NCI-H2107 treated with DMSO at 0.1 percent for 48 hours (cell line): ENCODE results near the gene TGIF1.

ENCODE experiments used
- DNase-seq: peaks from one replicate; lab custom pipeline; 2025; ENCODE audit not compliant: unreplicated experiment; lab: John Stamatoyannopoulos, UW

The TGIF1 gene

DNA sequence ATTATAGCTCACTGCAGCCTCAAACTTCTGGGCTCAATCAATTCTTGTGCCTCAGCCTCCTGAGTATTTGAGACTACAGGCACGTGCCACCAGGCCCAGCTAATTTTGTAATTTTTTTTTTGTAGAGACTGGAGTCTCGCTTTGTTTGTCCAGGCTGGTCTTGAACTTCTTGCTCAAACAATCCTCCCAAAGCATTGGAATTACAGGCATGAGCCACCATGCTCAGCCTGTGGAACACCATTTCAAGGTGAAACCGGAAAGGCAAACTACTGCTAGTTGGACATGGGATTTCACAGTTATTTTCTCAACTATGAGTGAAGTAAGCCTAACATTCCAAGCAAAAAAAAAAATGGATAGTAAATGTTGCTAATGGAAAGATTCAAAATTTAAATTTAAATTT is 20.9 kb upstream of the TGIF1 start:
- DNase-seq, result no peak

DNA sequence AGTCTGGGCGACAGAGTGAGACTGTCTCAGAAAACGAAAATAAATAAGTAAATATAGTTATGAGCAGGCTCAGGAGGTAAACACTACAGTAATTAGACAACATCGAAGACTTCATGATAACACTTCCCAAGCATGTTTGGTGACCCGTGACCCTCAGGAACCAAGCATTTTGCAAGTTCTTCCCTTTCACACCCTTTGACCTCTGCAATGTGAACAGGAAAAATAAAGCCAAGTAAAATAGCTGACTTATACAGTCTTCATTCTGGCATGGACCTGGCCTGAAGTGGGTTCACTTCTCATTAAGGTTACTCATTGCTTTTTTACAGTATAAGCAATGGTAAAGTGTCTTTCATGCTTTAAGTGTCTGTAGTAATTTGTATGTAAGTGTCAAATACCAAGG is 15.3 kb upstream of the TGIF1 start:
- DNase-seq, result no peak

DNA sequence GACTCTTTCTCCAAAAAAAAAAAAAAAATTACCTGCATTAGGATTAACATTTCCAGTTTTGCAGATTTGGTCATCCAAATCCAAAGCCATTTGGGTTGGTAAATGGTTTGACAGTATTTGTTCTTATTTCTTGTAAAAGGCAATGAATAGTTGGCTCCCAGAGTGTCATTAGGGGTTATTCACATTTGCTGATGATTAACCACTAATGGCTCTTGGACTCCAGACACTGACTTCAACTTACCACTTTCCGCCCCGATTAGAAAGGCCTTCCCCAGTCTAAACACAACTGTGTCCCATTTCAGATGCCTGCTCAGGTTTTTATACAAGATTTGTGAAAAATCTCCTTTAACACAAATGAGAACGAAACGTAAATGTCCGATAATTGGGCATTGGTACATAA is 9.6 kb upstream of the TGIF1 start:
- no peak for DNase-seq

DNA sequence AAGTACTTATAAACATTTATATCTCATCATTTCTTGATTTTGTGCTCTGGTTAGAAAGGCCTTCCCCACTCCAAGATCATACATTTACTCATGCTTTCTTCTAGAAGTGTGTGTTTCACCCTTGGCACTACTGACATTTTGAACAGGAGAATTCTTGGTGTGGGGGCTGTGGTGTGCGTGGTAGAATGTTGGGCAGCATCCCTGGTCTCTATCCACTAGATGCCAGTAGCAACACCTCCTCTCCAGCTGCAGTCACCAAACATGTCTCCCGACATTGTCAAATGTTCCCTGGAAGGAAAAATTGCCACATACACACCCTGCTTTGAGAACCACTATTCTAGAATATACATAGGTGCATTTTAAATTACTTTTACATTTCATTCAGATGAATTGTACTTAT is 8.7 kb upstream of the TGIF1 start:
- no peak for DNase-seq

DNA sequence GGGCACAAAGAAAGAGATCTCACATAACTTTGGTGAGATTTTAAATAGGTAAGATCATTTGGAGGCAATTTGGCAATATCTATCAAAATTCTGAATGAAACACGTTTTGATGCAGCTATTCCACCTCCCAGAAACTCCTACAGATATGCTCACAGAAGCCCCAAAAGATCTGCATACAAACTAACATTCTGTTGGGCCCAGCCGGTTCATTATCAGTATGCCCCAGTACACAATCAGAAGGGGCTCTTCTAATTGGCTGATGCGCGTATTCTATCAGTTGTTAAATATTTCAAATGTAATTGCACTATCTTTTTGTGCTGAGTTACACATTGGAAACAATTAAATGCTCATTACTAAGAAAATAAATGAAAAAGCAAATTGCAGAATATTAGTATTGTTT is 7.1 kb upstream of the TGIF1 start:
- no peak for DNase-seq

DNA sequence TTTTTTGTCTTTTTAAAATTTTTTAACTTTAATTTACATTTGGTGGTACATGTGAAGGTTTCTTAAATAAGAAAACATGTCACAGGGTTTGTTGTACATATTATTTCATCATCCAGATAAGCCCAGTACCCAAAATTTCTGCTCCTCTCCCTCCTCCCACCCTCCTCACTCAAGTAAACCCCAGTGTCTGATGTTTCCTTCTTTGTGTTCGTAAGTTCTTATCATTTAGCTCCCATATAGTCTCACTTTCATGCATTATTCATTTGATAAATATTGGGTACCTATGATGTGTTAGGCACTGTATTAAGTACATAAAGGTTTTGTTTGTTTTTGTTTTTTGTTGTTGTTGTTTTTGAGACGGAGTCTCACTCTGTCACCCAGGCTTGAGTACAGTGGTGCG is 5.7 kb upstream of the TGIF1 start:
- no peak for DNase-seq

DNA sequence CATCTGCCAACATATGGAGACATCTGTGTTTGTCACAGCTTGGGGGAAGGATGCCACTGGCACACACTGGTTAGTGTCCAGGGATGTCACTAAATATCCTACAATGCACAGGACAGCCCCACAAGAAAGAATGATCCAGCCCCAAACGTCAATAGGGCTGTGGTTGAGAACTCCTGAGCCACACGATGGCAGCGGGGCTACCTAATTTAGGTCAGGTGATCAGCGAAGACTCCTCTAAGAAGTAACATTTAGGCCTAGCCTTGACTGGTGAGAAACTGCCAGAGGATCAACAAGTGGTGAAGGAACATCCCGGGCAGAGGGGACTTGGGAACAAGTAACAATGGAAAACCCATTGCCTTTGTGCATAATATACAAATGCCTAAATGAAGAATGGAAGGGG is 5.0 kb upstream of the TGIF1 start:
- DNase-seq, result no peak

DNA sequence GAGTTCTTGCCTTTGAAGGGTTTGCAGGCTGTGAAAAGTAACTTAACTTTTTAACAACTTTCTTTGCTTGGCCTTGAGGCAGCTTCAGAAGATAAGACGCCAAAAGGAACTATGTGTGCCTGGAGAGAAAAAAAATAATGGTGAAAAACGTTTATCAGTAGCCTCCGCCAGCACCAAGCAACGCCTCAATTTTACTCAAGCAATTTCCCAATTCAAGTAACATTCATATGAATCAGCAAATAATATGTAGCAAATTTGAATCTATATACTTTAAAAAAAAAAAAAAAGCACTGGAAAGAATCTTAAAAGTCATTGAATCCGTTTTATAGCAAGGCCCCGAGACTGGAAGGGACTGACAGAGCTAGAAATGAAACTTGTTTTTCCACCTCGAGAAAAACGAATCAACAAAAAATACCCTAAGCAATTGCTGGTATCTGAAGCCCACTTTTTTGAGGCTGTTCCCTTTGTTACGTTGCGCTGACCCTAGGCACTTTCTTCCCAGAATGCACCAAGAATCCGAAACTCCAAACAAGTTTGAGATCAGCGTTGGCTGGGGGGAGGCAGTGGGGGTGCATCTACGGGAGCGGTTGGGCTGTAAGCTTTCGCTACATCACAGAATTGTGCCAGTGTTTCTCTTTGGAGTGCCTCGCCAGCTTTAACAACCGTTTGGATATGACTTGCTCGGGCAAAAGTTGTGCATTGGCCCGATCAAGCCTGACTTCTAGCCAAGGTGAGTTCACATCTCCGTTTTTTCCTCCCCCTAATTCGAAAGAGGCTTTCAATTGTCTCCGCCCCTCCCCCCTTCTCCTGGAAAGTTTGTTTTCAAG is 2.7 kb upstream of the TGIF1 start:
- no peak for DNase-seq

DNA sequence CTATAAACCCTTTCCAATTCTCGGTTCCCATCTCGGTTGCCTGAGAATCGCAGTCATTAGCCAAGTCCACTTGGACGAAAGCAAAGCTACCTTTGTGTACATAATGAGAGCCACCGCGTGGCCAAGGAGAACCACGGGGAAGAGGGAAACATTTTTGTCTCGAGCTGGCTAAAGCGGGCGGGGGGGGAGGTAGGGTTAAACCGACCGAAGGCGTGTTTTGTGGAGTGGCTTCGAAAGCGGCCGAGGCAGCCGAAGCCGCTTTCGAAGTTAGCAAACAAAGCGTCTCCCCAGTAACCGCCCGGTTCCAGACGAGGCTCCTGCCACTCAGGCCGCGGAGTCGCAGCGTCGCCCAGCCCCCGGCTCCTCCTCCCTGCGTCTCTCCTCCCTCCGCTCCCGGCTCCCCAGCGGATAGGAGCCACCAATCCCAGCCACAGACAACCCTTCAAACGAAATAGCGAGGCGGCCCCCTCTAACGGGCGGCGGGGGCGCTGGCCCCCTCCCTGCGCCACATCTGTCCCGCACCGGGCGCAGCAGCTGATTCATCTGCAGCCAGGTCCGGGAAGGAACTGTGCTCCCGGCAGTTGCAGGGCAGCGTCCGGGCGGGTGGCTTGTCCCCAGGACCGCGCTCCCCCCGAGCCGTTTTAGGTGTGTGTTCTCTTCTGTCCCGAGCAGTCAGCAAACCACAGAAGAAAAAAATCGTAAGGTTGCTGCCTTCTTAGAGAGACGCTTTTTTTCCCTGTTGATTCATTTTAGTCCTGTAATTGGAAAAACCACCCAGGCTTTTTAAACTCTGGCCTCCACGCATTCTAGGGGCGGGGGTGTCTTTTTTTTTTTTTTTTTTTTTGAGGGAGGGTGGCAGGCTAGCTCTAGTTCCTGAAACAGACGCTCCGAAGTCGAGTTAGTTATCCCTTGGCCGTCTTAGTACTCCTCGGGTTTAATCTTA is 1.8 kb upstream of the TGIF1 start:
- peak; percentile 72 for DNase-seq

DNA sequence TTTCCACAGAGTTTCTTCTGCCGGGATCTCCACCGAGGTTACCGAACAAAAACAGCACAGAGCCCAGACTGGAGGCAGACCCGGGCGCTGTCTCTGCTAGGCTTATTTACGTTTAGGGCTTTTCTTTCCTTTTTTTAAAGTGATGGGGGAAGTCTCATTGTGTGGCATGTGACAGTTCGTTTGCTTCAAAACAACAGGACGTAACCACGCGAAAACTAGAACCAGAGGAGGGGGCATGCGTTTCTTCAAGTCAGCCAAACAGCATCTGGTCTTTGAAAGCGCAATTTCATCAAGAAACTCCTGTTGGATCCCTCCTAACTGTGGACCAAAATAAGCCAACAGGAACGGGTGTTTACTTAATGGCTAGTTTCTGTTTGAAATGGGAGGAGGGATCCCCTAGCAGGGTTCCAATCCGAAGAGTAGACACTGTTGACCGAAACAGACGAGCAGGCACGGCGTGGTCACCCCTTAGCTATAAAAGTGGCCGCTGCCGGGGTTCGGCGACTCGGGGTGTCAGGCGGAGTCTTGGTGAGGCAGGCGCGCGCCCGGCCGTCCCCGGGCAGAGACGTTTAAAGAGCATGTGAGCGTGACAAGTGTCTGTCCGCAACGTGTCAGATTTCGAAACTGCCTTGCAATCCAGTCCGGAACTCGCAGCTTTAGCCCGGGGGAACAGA is 997 bp upstream of the TGIF1 start:
- peak; percentile 43 for DNase-seq

DNA sequence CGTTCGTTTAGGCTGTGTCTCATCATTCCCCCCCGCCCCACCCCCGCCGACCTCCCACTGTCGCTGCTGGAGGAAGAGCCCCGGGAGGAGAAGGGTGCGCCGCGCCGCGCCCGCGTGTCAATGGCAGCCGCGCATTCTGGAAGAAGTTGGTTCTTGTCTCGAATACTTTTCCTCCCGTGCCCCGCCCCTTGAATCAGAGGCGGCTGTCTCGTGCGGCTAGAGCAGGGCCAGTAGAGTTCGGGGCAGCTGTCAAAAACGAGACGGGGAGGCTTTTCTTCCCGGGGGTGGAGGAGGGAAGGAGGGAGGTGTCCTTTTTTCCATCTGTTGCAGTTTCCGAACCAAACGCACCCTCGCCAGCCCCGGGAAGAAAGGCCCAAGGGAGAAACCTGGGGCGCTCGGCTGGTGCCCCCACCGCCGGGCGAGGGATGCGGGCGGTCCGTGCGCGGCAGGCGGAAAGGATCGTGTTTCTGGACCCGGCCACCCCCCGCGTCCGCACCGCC is 410 bp upstream of the TGIF1 start:
- no peak for DNase-seq

DNA sequence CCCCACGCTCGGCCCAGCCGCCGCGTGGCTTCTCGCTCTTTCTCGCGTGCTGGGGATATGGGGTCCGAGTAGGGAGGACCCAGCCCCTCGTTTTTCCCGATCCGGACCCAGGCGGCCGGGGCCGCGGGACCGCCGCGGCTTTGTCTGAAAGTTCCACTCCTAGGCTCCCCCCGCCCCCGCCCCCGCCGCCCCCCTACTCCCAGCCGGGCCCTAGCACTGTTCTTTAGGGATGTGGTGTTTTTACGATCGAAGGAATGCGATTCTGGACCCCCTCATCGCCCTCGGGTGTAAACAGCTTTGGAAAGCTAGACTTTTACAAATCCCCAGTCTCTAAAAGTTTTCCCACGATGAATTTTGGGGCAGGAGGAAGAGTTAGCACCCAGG is 819 bp downstream of the TGIF1 start:
- no peak for DNase-seq

DNA sequence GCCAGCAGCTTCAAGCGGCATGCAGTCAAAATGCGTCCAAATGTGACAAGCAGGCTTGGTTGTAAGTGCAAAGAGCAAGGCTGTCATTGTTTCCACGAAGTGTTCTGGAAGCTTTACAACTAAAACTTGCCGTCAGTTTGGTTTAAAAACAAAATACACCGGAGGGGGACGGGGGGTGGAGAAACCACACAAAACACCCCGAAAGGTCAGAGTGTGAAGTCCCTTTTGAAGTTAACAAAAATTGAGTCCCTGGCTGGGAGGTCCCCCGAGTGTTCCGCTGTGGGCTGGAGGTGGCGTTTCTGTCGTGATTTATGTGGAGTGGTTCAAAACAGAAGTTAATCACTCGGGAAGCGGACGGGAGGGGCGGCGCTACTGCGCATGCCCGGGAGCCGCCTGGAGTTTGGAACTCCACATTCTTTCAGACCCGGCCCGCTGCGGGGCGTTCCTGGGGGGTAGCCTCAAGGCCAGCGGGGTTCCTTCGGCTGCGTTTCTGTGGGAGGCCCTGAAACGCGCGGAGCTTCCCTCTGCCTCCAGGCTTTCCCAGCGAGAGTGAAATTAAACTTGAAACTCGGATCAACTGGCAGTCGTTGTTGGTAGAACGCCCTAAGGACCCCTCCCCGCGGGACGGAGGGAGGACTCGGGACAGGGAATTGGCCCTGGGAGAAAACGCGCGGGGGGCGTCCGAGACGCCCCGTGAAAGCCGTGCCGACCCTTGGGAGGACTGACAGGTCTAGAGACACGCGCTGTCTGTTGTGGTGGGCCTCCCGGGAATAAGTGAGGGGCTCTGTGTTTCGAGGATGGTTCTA is 1.4 kb downstream of the TGIF1 start:
- no peak for DNase-seq

DNA sequence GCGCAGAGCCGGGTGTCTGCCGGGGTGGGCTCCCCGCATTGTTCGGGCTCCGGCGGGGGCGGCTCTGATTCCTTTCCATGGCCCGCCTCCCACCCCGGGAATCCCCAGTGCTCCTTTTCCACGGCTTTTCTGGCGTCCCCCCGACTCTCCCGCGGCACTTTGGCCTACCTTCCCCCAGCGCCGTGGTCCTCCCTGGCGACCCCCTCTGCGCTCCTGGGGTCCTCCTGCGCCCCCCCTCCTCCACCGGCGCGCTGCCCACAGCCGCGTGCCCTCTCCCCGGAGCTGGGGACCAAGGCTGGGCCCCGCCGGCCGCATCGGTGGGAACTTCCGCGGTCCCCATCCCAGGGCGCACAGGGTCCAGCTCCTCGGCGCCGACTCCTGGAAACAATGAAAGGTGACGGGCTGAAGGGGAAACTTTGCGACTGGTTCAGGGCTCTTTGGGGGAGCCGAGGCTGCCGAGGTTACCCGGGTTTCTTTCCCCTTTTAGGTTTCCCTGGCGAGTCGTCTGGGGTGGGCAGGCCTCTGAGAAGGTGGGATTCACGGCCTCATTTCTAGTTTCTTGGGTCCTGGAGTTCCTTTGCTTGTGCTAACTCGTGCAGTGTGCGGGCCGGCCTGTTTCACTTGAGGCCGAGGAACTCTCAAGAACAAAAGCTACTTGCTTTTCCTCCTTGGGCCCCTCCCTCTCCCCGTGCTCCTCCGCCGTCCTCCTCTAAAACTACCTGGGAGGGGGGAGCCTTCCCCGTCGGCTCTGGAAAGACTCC is 2.2 kb downstream of the TGIF1 start:
- no peak for DNase-seq

DNA sequence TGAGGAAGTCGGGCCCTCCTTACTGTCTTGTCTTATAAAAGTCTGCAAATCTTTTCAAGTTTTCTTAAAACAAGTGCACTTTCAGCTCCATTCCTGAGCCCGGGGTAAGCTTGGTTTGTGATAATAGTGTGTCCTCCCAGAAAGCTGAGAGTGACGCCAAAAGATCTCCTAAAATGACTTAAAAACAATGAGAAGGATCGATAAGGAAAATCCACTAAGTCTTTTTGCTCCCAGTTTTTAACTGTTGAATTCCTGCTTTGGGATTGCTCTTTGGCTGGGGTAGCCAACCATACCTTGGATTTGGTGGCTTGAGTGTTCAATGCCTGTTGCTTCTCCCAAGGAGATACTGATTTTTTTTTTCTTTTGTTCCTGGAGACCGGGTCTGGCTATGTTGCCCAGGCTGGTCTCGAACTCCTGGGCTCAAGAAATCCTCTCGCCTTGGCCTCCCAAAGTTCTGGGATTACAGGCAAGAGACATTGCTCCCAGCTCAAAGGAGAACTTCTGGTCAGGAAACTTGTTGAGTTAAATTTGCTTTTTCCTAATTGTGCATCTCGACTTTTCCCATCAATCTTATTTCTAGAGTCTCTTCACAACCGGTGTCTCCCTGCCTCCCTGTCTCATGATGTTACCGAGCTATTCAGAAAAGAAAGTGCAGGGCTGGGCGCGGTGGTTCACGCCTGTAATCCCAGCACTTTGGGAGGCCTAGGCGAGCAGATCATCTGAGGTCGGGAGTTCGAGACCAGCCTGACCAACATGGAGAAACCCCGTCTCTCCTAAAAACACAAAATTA is 3.0 kb downstream of the TGIF1 start:
- DNase-seq, result no peak

DNA sequence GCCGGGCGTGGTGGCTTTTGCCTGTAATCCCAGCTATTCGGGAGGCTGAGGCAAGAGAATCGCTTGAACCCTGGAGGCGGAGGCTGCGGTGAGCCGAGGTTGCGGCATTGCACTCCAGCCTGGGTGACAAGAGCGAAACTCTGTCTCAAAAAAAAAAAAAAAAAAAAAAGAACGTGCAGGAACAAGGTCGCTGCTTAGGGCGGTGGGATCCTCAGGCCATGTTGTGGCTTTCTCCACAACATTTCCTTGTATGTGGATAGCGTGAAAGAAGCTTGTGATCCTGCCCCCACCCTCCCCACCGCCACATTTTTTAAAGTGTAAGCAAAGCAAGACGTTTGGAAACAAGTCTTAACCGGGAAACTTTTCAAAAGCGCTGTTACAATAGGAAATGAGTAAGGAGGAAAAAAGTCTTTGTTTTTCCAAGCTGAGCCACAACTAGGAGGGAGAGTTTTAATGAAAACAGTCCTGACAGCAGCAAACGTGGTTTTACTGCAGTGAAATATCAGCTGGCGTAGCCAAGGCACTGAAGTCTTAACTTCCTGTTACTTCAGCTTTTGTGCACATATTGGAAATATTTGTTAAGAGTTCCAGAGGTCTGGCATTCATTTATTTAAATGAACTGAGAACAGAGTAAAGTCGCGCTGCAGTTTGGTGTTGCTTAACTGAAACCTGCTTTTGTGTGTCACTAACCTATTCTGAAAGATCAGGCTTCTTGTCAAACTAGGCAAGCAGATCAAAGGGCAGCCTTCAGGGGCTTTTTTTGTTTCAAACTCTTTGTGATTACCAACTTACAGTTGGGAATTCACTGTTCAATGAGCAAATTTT is 3.8 kb downstream of the TGIF1 start:
- no peak for DNase-seq

DNA sequence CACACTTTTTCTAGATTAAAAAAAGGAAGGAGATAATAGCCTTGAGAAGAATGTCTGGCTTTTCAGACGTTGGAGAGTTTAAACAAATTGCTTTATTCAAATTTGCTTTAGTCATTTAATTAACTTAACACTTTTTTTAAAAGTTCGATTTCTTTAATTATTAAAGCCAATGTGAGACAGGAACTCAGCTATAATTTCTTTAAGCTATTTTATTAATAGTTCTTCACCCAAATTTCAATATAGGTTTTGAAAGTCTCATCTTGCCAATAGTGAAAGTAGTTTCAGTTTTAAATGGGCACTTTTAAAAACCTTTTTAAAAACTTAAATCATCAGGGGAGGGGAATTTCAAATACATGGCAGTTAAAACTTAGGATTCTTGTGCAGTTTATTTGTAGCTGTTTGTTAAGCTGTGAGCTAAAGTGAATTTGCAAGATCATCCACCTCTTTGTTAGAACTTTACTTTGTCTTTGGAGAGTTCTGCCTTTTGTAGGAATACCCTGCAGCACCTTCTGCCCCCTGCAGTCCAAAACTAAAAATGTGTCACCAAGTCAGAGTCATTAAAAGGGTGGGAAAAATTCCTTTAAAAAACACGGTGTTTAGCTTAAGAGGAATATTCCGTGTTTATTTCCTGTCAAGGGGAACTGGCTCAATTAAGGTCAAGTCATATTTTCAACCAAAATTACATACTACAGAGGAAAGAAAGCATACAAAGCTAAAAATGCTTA is 4.6 kb downstream of the TGIF1 start:
- peak; percentile 64 for DNase-seq
